Measurements from ENCODE around the gene MTMR3.
A peak's percentile ranks its signal among the peaks of the same experiment; 100 is the strongest.

The MTMR3 gene

GRCh38 chr22:30002861-30003486, 120.0 kb downstream of the MTMR3 start:
- no peak for DNase-seq (ENCODE audit: low read depth)

- DNase-seq (ENCODE audit: low read depth): no peak
These were observed 121.1 kb downstream of the MTMR3 start for GRCh38 chr22:30004101-30004500.

GRCh38 chr22:30004694-30005093, 121.7 kb downstream of the MTMR3 start:
- DNase-seq (ENCODE audit: low read depth): no peak

- DNase-seq (ENCODE audit: low read depth): peak; percentile 27
These were observed 122.4 kb downstream of the MTMR3 start for GRCh38 chr22:30005213-30005857.

GRCh38 chr22:30007361-30007760, 124.4 kb downstream of the MTMR3 start:
- DNase-seq (ENCODE audit: low read depth): no peak

GRCh38 chr22:30008401-30008800, 125.4 kb downstream of the MTMR3 start:
- DNase-seq (ENCODE audit: low read depth): no peak

- no peak for DNase-seq (ENCODE audit: low read depth)
These were observed 126.5 kb downstream of the MTMR3 start for GRCh38 chr22:30009478-30009877.

- DNase-seq (ENCODE audit: low read depth): no peak
These were observed 127.9 kb downstream of the MTMR3 start for GRCh38 chr22:30010789-30011405.

- no peak for DNase-seq (ENCODE audit: low read depth)
These were observed 130.2 kb downstream of the MTMR3 start for GRCh38 chr22:30013201-30013600.

GRCh38 chr22:30014244-30014643, 131.3 kb downstream of the MTMR3 start:
- no peak for DNase-seq (ENCODE audit: low read depth)

- no peak for DNase-seq (ENCODE audit: low read depth)
These were observed 132.3 kb downstream of the MTMR3 start for GRCh38 chr22:30015229-30015797.

GRCh38 chr22:30015846-30016245, 132.9 kb downstream of the MTMR3 start:
- no peak for DNase-seq (ENCODE audit: low read depth)

GRCh38 chr22:30016596-30016995, 133.6 kb downstream of the MTMR3 start:
- DNase-seq (ENCODE audit: low read depth): no peak

GRCh38 chr22:30017375-30018223, 134.6 kb downstream of the MTMR3 start:
- no peak for DNase-seq (ENCODE audit: low read depth)

- DNase-seq (ENCODE audit: low read depth): no peak
These were observed 137.5 kb downstream of the MTMR3 start for GRCh38 chr22:30020511-30020910.

GRCh38 chr22:30021338-30021737, 138.4 kb downstream of the MTMR3 start:
- DNase-seq (ENCODE audit: low read depth): no peak

- no peak for DNase-seq (ENCODE audit: low read depth)
These were observed 139.1 kb downstream of the MTMR3 start for GRCh38 chr22:30021881-30022619.

- no peak for DNase-seq (ENCODE audit: low read depth)
These were observed 140.2 kb downstream of the MTMR3 start for GRCh38 chr22:30023099-30023660.

GRCh38 chr22:30024231-30024630, 141.3 kb downstream of the MTMR3 start:
- no peak for DNase-seq (ENCODE audit: low read depth)

GRCh38 chr22:30025221-30025620, 142.2 kb downstream of the MTMR3 start:
- no peak for DNase-seq (ENCODE audit: low read depth)

- no peak for DNase-seq (ENCODE audit: low read depth)
These were observed 143.8 kb downstream of the MTMR3 start for GRCh38 chr22:30026756-30027155.
